Superior temporal gyrus (tissue), 1 donor: Measurements from ENCODE around the gene TMEM168.
"Not testable (repeated sequence)": the region's sequence is repeated elsewhere in the genome, so short reads cannot be mapped to it uniquely, and the experiment has no call there.

Source experiments
- DNase-seq: peaks from one replicate; pipeline ENCODE4 v3.0.0-alpha.2; 2016; ENCODE audit errors: extremely low spot score

The TMEM168 gene

GRCh38 chr7:112781110-112781509 lies 9.1 kb downstream of the TMEM168 start:
- no peak for DNase-seq

- DNase-seq: no peak
Measured at GRCh38 chr7:112779667-112780066, 10.5 kb downstream of the TMEM168 start.

- no peak for DNase-seq
Measured at GRCh38 chr7:112777406-112777805, 12.8 kb downstream of the TMEM168 start.

GRCh38 chr7:112771166-112771565 lies 19.0 kb downstream of the TMEM168 start:
- no peak for DNase-seq

- no peak for DNase-seq
Measured at GRCh38 chr7:112770051-112770450, 20.1 kb downstream of the TMEM168 start.

GRCh38 chr7:112765105-112765504 lies 25.1 kb downstream of the TMEM168 start:
- DNase-seq: no peak

GRCh38 chr7:112763996-112764395 lies 26.2 kb downstream of the TMEM168 start:
- DNase-seq: no peak

- DNase-seq: no peak
Measured at GRCh38 chr7:112763298-112763697, 26.9 kb downstream of the TMEM168 start.

GRCh38 chr7:112759905-112760304 lies 30.3 kb downstream of the TMEM168 start:
- no peak for DNase-seq

- DNase-seq: no peak
Measured at GRCh38 chr7:112757337-112757736, 32.9 kb downstream of the TMEM168 start.

- no peak for DNase-seq
Measured at GRCh38 chr7:112753298-112753697, 36.9 kb downstream of the TMEM168 start.

- no peak for DNase-seq
Measured at GRCh38 chr7:112752576-112752975, 37.6 kb downstream of the TMEM168 start.

- no peak for DNase-seq
Measured at GRCh38 chr7:112749775-112750174, 40.4 kb downstream of the TMEM168 start.

GRCh38 chr7:112748381-112748780 lies 41.8 kb downstream of the TMEM168 start:
- DNase-seq: no peak

- DNase-seq: no peak
Measured at GRCh38 chr7:112745635-112746034, 44.6 kb downstream of the TMEM168 start.

GRCh38 chr7:112744818-112745217 lies 45.4 kb downstream of the TMEM168 start:
- no peak for DNase-seq

- no peak for DNase-seq
Measured at GRCh38 chr7:112743811-112744210, 46.4 kb downstream of the TMEM168 start.

GRCh38 chr7:112740667-112741066 lies 49.5 kb downstream of the TMEM168 start:
- no peak for DNase-seq

- no peak for DNase-seq
Measured at GRCh38 chr7:112739436-112740180, 50.6 kb downstream of the TMEM168 start.

- DNase-seq: no peak
Measured at GRCh38 chr7:112735261-112735660, 54.9 kb downstream of the TMEM168 start.

GRCh38 chr7:112731324-112731723 lies 58.9 kb downstream of the TMEM168 start:
- not testable (repeated sequence) for DNase-seq

- DNase-seq: no peak
Measured at GRCh38 chr7:112726076-112726475, 64.1 kb downstream of the TMEM168 start.

GRCh38 chr7:112723416-112723815 lies 66.8 kb downstream of the TMEM168 start:
- no peak for DNase-seq

- DNase-seq: peak; percentile 51
Measured at GRCh38 chr7:112721366-112721765, 68.8 kb downstream of the TMEM168 start.
